ENCODE measurements around the gene CEP128. TPM values are rescaled to one million over a fixed set of nuclear protein-coding genes. Genes with fewer than 3 reads are reported as not detected.

Gene CEP128
- polyA plus RNA-seq, 1 donor (not counting 4 experiments of a cell fraction or from before 2014, with no cell fraction given), result 2.6 TPM

DNA sequence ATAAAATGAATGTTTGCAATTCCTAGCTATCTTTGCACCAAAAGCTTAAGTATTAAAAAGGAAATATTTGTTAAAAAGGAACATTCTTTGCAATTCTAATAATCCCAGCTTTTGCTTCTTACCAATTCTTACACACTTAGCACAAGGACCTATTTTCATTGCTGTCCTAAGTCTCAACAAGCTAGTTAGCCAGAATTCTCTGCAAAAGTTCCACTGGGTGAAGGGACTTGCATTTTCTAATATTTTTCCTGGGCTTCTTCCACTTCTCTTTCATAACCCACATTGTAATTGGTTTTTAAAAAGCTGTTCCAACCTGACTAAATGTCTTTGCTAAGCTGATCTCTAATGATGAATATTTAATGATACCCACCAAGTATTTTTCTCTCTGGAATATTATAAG, 422.5 kb downstream of the CEP128 start:
- H3K4me3 ChIP-seq (ENCODE audit: control insufficient read depth in 2 of 3, extremely low read depth in 1 of 3, insufficient read depth in 2 of 3, low read depth in 1 of 3, low read length in 3 of 3), result no peak overlapping the region
- no peaks in the 10 kb centered on the region for H3K9me1 ChIP-seq (ENCODE audit: control insufficient read depth, extremely low read depth, insufficient read depth, low read length)
- no peak for DNase-seq (ENCODE audit: low read depth, low spot score)
- no peak for FAIRE-seq
- no peak overlapping the region for H3K27ac ChIP-seq (ENCODE audit: control insufficient read depth, insufficient read depth, low read length)
- no peak overlapping the region for H3K9ac ChIP-seq (ENCODE audit: control insufficient read depth, extremely low read depth, insufficient read depth, low read length)
- no peaks in the 10 kb centered on the region for H3K27me3 ChIP-seq (ENCODE audit: control insufficient read depth, extremely low read depth, insufficient read depth, low read length)
- no peaks in the 10 kb centered on the region for H3K36me3 ChIP-seq (ENCODE audit: control insufficient read depth in 2 of 2, extremely low read depth in 1 of 2, insufficient read depth in 2 of 2, low read length in 2 of 2)
- no peaks in the 10 kb centered on the region for H3K9me3 ChIP-seq (ENCODE audit: control insufficient read depth, low read depth, low read length)
- H3K4me1 ChIP-seq (ENCODE audit: control insufficient read depth, extremely low read depth, insufficient read depth, low read length), result no peaks in the 10 kb centered on the region
- H3K79me2 ChIP-seq (ENCODE audit: control insufficient read depth, insufficient read depth, low read length), result no peaks in the 10 kb centered on the region
- H3K4me2 ChIP-seq (ENCODE audit: control insufficient read depth, extremely low read depth, insufficient read depth, low read depth, low read length), result no peak overlapping the region
- no peak for TF ChIP-seq EZH2 (IDR thresholded peaks at IDR 0.05; ENCODE audit: low read length)
- TF ChIP-seq, protein P1, sequence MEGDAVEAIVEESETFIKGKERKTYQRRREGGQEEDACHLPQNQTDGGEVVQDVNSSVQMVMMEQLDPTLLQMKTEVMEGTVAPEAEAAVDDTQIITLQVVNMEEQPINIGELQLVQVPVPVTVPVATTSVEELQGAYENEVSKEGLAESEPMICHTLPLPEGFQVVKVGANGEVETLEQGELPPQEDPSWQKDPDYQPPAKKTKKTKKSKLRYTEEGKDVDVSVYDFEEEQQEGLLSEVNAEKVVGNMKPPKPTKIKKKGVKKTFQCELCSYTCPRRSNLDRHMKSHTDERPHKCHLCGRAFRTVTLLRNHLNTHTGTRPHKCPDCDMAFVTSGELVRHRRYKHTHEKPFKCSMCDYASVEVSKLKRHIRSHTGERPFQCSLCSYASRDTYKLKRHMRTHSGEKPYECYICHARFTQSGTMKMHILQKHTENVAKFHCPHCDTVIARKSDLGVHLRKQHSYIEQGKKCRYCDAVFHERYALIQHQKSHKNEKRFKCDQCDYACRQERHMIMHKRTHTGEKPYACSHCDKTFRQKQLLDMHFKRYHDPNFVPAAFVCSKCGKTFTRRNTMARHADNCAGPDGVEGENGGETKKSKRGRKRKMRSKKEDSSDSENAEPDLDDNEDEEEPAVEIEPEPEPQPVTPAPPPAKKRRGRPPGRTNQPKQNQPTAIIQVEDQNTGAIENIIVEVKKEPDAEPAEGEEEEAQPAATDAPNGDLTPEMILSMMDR (optimal IDR thresholded peaks at IDR 0.05 in 1 of 3, IDR thresholded peaks at IDR 0.05 in 1 of 3, conservative IDR thresholded peaks at IDR 0.05 in 1 of 3; ENCODE audit: extremely low read depth in 1 of 3, insufficient read depth in 2 of 3, low read length in 3 of 3), result no peak
- no peaks in the 10 kb centered on the region for H4K20me1 ChIP-seq (ENCODE audit: control insufficient read depth, extremely low read depth, insufficient read depth, low read length)
- dilution Hi-C loops (cut with MboI; ENCODE audit: extremely low pct_ligation_motif_present, low sequenced_read_pairs), result no loop called here
- H2AFZ ChIP-seq (ENCODE audit: control insufficient read depth, low read length), result no peak overlapping the region

DNA sequence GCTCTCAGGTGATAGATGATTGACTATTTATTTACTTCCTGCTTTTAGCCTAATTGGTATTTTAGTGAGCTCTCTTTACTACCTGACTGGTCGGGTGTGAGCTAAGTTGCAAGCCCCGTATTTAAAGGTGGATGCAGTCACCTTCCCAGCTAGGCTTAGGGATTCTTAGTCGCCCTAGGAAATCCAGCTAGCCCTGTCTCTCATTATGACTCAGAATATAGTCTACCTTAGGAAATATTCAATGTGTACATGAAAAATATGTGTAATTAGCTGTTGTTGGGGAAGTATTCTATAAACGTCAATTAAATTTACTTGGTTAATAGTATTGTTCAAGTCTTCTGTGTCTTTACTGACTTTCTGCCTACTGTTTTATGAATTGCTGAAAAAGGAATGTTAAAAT, 423.4 kb downstream of the CEP128 start:
- no peaks in the 10 kb centered on the region for H4K20me1 ChIP-seq (ENCODE audit: control insufficient read depth, extremely low read depth, insufficient read depth, low read length)
- H3K9me1 ChIP-seq (ENCODE audit: control insufficient read depth, extremely low read depth, insufficient read depth, low read length), result no peaks in the 10 kb centered on the region
- no peaks in the 10 kb centered on the region for H3K79me2 ChIP-seq (ENCODE audit: control insufficient read depth, insufficient read depth, low read length)
- FAIRE-seq (no peak), DNase-seq (ENCODE audit: low read depth, low spot score) (no peak)
- no peaks in the 10 kb centered on the region for H3K9me3 ChIP-seq (ENCODE audit: control insufficient read depth, low read depth, low read length)
- H3K4me2 ChIP-seq (ENCODE audit: control insufficient read depth, extremely low read depth, insufficient read depth, low read depth, low read length), result no peak overlapping the region
- dilution Hi-C loops (cut with MboI; ENCODE audit: extremely low pct_ligation_motif_present, low sequenced_read_pairs), result no loop called here
- no peak overlapping the region for H3K4me3 ChIP-seq (ENCODE audit: control insufficient read depth in 2 of 3, extremely low read depth in 1 of 3, insufficient read depth in 2 of 3, low read depth in 1 of 3, low read length in 3 of 3)
- TF ChIP-seq, protein P1 (optimal IDR thresholded peaks at IDR 0.05 in 1 of 3, IDR thresholded peaks at IDR 0.05 in 1 of 3, conservative IDR thresholded peaks at IDR 0.05 in 1 of 3; ENCODE audit: extremely low read depth in 1 of 3, insufficient read depth in 2 of 3, low read length in 3 of 3), result no peak
- TF ChIP-seq EZH2 (IDR thresholded peaks at IDR 0.05; ENCODE audit: low read length), result no peak
- H2AFZ ChIP-seq (ENCODE audit: control insufficient read depth, low read length), result no peak overlapping the region
- H3K27me3 ChIP-seq (ENCODE audit: control insufficient read depth, extremely low read depth, insufficient read depth, low read length), result no peaks in the 10 kb centered on the region
- H3K36me3 ChIP-seq (ENCODE audit: control insufficient read depth in 2 of 2, extremely low read depth in 1 of 2, insufficient read depth in 2 of 2, low read length in 2 of 2), result no peaks in the 10 kb centered on the region
- H3K9ac ChIP-seq (ENCODE audit: control insufficient read depth, extremely low read depth, insufficient read depth, low read length), result no peak overlapping the region
- H3K27ac ChIP-seq (ENCODE audit: control insufficient read depth, insufficient read depth, low read length), result no peak overlapping the region
- no peaks in the 10 kb centered on the region for H3K4me1 ChIP-seq (ENCODE audit: control insufficient read depth, extremely low read depth, insufficient read depth, low read length)
